PFSK-1 (cell line): ENCODE measurements around the gene CTIF.

Source experiments
- POLR2AphosphoS5 ChIP-seq: IDR thresholded peaks from 2 replicates; pipeline ENCODE4 v1.6.1; 2012; ENCODE audit warnings: low read depth, mild to moderate bottlenecking, control low read depth, low read length, moderate library complexity
- REST ChIP-seq, 2 experiments: IDR thresholded peaks; 2 replicates each; pipeline versions ENCODE4 v1.6.1 to v1.8.0; 2011 to 2012; ENCODE audit warnings: low read depth in 2 of 2, low read length in 2 of 2, control low read depth in 1 of 2, inconsistent platforms in 1 of 2, mild to moderate bottlenecking in 1 of 2, moderate library complexity in 1 of 2; ENCODE audit not compliant: insufficient read depth in 1 of 2
- TAF1 ChIP-seq: IDR thresholded peaks from 2 replicates; pipeline ENCODE4 v1.6.1; 2012; ENCODE audit warnings: low read length, control low read depth, borderline replicate concordance; ENCODE audit not compliant: insufficient read depth

GRCh38 chr18:48880931-48881330 lies 342.1 kb downstream of the CTIF start:
- TF ChIP-seq TAF1 (no peak), POLR2AphosphoS5 (no peak), REST (IDR thresholded peaks at IDR 0.05; ENCODE audit: insufficient read depth in 1 of 2, low read depth in 2 of 2, low read length in 2 of 2) (no peak)
